A549 (cell line): Measurements from ENCODE around the gene DCAF6.

Source experiments
- CBX2 ChIP-seq: fragments of 200-600 bp; sonication (generic); IDR thresholded peaks from 2 replicates; pipeline ENCODE4 v1.6.1; 2016; ENCODE audit warnings: low read depth, mild to moderate bottlenecking, borderline replicate concordance
- CHD4 ChIP-seq: fragments of 200-600 bp; sonication (generic); IDR thresholded peaks from 2 replicates; pipeline ENCODE4 v1.6.1; 2016; ENCODE audit warnings: antibody characterized with exemption, mild to moderate bottlenecking, borderline replicate concordance
- JUN ChIP-seq, 2 experiments: fragments of >200 bp; sonication (Bioruptor Twin); formaldehyde crosslinking; IDR thresholded peaks; 2 replicates in 1 of 2; 3 replicates in 1 of 2; pipeline ENCODE4 v1.6.1; 2016 to 2017
- KDM5A ChIP-seq: fragments of 200-600 bp; sonication (generic); IDR thresholded peaks from 2 replicates; pipeline ENCODE4 v1.6.1; 2016; ENCODE audit warnings: antibody characterized with exemption, mild to moderate bottlenecking
- MAZ ChIP-seq: fragments of 150-350 bp; IDR thresholded peaks from 2 replicates; pipeline ENCODE4 v1.6.1; 2014; ENCODE audit warnings: antibody characterized with exemption, low read depth, low read length, borderline replicate concordance
- NFE2L2 ChIP-seq: fragments of 150-350 bp; conservative IDR thresholded peaks from 2 replicates; pipeline ENCODE4 v1.6.1; 2014; ENCODE audit warnings: low read length
- NR3C1 ChIP-seq: fragments of >200 bp; sonication (Bioruptor Twin); formaldehyde crosslinking; IDR thresholded peaks from 3 replicates; pipeline ENCODE4 v1.6.1; 2017
- POLR2A ChIP-seq: IDR thresholded peaks from 2 replicates; pipeline ENCODE4 v1.6.1; 2012; ENCODE audit warnings: mild to moderate bottlenecking, low read length
- RAD21 ChIP-seq, 2 experiments: fragments of >200 bp in 1 of 2; sonication (Bioruptor Twin) in 1 of 2; formaldehyde crosslinking in 1 of 2; IDR thresholded peaks in 1 of 2; conservative IDR thresholded peaks in 1 of 2; 2 replicates in 1 of 2; 3 replicates in 1 of 2; pipeline ENCODE4 v1.6.1; 2012 to 2018; ENCODE audit warnings: inconsistent platforms in 1 of 2
- TF ChIP-seq, protein P1 (sequence below): fragments of >200 bp; sonication (Bioruptor Twin); formaldehyde crosslinking; IDR thresholded peaks from 3 replicates; pipeline ENCODE4 v1.5.1; 2016
- TF ChIP-seq, protein P2 (sequence below): IDR thresholded peaks from 2 replicates; pipeline ENCODE4 v1.6.1; 2012
- TF ChIP-seq, protein P3 (sequence below): fragments of 150-350 bp; IDR thresholded peaks from 2 replicates; pipeline ENCODE4 v1.6.1; 2014; ENCODE audit warnings: low read depth, mild to moderate bottlenecking, low read length
- TF ChIP-seq, protein P4 (sequence below): fragments of 450-650 bp; IDR thresholded peaks from 2 replicates; pipeline ENCODE4 v1.6.1; 2014; ENCODE audit warnings: antibody characterized with exemption

DNA sequence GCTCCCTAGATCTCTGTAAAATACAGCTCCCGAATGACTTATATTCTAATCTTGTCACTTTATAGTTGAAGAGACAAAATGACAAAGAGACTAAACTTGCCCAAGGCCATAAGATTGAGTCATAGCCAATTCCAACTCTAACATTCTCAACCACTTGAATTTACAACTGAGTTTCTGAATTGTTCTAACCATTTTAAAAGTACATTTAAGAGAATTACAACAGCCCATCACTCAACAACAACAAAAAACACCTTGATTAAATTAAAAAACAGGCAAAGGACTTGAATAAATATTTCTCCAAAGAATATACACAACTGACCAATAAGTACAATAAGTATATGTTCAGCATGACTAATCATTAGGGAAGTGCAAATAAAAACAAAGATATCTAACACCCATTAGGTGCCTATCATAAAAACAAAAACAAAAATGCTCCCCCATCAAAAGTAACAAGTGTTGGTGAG is 13.8 kb upstream of the DCAF6 start:
- TF ChIP-seq, protein P1, sequence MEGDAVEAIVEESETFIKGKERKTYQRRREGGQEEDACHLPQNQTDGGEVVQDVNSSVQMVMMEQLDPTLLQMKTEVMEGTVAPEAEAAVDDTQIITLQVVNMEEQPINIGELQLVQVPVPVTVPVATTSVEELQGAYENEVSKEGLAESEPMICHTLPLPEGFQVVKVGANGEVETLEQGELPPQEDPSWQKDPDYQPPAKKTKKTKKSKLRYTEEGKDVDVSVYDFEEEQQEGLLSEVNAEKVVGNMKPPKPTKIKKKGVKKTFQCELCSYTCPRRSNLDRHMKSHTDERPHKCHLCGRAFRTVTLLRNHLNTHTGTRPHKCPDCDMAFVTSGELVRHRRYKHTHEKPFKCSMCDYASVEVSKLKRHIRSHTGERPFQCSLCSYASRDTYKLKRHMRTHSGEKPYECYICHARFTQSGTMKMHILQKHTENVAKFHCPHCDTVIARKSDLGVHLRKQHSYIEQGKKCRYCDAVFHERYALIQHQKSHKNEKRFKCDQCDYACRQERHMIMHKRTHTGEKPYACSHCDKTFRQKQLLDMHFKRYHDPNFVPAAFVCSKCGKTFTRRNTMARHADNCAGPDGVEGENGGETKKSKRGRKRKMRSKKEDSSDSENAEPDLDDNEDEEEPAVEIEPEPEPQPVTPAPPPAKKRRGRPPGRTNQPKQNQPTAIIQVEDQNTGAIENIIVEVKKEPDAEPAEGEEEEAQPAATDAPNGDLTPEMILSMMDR: no peak
- TF ChIP-seq JUN (IDR thresholded peaks at IDR 0.05) (no peak), KDM5A (no peak), POLR2A (no peak), CHD4 (no peak), RAD21 (conservative IDR thresholded peaks at IDR 0.05 in 1 of 2, IDR thresholded peaks at IDR 0.05 in 1 of 2) (no peak), MAZ (no peak), NFE2L2 (no peak), NR3C1 (no peak), CBX2 (no peak)
- TF ChIP-seq, protein P2, sequence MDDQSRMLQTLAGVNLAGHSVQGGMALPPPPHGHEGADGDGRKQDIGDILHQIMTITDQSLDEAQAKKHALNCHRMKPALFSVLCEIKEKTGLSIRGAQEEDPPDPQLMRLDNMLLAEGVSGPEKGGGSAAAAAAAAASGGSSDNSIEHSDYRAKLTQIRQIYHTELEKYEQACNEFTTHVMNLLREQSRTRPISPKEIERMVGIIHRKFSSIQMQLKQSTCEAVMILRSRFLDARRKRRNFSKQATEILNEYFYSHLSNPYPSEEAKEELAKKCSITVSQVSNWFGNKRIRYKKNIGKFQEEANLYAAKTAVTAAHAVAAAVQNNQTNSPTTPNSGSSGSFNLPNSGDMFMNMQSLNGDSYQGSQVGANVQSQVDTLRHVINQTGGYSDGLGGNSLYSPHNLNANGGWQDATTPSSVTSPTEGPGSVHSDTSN: no peak
- TF ChIP-seq, protein P3, sequence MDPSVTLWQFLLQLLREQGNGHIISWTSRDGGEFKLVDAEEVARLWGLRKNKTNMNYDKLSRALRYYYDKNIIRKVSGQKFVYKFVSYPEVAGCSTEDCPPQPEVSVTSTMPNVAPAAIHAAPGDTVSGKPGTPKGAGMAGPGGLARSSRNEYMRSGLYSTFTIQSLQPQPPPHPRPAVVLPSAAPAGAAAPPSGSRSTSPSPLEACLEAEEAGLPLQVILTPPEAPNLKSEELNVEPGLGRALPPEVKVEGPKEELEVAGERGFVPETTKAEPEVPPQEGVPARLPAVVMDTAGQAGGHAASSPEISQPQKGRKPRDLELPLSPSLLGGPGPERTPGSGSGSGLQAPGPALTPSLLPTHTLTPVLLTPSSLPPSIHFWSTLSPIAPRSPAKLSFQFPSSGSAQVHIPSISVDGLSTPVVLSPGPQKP: no peak
- TF ChIP-seq, protein P4, sequence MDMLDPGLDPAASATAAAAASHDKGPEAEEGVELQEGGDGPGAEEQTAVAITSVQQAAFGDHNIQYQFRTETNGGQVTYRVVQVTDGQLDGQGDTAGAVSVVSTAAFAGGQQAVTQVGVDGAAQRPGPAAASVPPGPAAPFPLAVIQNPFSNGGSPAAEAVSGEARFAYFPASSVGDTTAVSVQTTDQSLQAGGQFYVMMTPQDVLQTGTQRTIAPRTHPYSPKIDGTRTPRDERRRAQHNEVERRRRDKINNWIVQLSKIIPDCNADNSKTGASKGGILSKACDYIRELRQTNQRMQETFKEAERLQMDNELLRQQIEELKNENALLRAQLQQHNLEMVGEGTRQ: no peak
